ENCODE results near the gene ACTA2.

Gene ACTA2

GRCh38 chr10:88952647-88953111 is at the start of gene ACTA2:
Gene ACTA2, minus strand, starts transcription at chr10:88952773. Its CDS starts 3,843 bp downstream, at chr10:88948930.
- Histone ChIP-seq H3K27ac (ENCODE audit: low read length) (peak within 1 kb of the TSS; percentile 95), H3K27me3 (ENCODE audit: low read depth, low read length) (no peaks in the 10 kb centered on the region), H3K36me3 (ENCODE audit: control insufficient read depth in 1 of 2, insufficient read depth in 2 of 2, low read length in 2 of 2) (no peaks in the 10 kb centered on the region), H3K4me3 (ENCODE audit: low read depth in 1 of 2, low read length in 2 of 2) (peak within 1 kb of the TSS; percentile 75), H3K4me1 (ENCODE audit: control insufficient read depth in 1 of 2, insufficient read depth in 2 of 2, low read length in 2 of 2) (peaks cover 0 to 4% of the 10 kb centered on the region in 2 donors), H3K9me3 (ENCODE audit: control insufficient read depth in 1 of 2, low read length in 2 of 2) (no peaks in the 10 kb centered on the region)

DNA sequence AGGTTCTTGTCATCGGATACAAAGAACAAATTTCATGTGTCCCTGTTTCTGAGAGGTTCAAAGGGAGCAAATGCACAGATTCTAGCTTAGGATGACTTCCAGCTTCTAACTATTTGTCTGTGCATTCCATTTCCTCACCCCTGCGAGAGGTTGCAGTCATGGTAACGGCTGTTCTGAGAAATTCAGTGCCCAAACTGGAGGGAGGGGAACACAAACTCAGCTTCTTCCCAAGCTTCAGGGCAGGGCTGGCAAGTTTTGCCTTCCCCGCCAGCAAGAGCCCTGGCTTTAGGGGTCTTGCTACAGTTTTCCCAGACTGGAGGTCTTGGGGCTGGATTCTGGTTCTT is 49.1 kb upstream of the ACTA2 start:
- Histone ChIP-seq H3K9me3 (ENCODE audit: control insufficient read depth in 1 of 2, low read length in 2 of 2) (no peaks in the 10 kb centered on the region), H3K36me3 (ENCODE audit: control insufficient read depth in 1 of 2, insufficient read depth in 2 of 2, low read length in 2 of 2) (peaks cover 8 to 13% of the 10 kb centered on the region in 2 donors), H3K27me3 (ENCODE audit: low read depth, low read length) (no peaks in the 10 kb centered on the region), H3K4me3 (ENCODE audit: low read depth in 1 of 2, low read length in 2 of 2) (no peak overlapping the region), H3K4me1 (ENCODE audit: control insufficient read depth in 1 of 2, insufficient read depth in 2 of 2, low read length in 2 of 2) (peaks cover 0 to 15% of the 10 kb centered on the region in 2 donors), H3K27ac (ENCODE audit: low read length) (peak overlapping the region; percentile 10)

DNA sequence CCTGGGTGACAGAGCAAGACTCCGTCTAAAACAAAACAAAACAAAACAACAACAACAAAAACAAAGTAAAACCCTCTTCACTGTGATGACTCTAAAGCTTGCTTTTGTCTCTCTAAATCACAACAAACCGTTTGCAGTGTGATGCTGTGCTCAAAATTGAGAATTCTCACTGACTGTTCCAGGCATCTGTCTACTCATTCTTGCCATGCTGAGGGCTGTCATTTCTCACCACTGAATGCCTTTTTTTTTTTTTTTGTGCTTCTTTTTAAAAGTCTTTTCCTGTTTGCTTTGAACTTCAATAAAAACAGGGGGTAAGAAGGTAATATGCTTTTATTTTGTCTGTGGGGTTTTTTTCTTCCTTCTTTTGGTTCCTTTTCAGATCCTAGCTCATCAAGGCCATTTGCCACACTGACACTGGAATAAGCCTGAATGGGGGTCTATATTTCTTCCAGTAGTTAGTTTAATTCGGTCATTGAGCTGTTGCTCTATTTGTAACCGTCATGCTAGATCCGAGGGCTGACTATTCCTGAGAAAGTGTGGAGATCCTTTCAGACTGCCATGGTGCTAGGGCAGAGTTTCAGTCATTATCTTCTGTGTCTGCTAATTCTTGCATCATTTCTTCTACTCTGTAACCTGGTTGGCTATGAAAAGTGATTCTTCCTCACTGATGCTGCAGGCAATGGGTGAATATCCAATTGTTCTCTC is 48.6 kb upstream of the ACTA2 start:
- Histone ChIP-seq H3K9me3 (ENCODE audit: control insufficient read depth in 1 of 2, low read length in 2 of 2) (no peaks in the 10 kb centered on the region), H3K27ac (ENCODE audit: low read length) (peak overlapping the region; percentile 10), H3K4me1 (ENCODE audit: control insufficient read depth in 1 of 2, insufficient read depth in 2 of 2, low read length in 2 of 2) (peaks cover 0 to 15% of the 10 kb centered on the region in 2 donors), H3K4me3 (ENCODE audit: low read depth in 1 of 2, low read length in 2 of 2) (peak overlapping the region in 1 of 2 donors; percentile 26), H3K36me3 (ENCODE audit: control insufficient read depth in 1 of 2, insufficient read depth in 2 of 2, low read length in 2 of 2) (peaks cover 8 to 13% of the 10 kb centered on the region in 2 donors), H3K27me3 (ENCODE audit: low read depth, low read length) (no peaks in the 10 kb centered on the region)

GRCh38 chr10:88999625-89000024 is 47.1 kb upstream of the ACTA2 start:
- Histone ChIP-seq H3K4me3 (ENCODE audit: low read depth in 1 of 2, low read length in 2 of 2) (peak overlapping the region in 1 of 2 donors; percentile 7), H3K27me3 (ENCODE audit: low read depth, low read length) (no peaks in the 10 kb centered on the region), H3K4me1 (ENCODE audit: control insufficient read depth in 1 of 2, insufficient read depth in 2 of 2, low read length in 2 of 2) (peaks cover 0 to 15% of the 10 kb centered on the region in 2 donors), H3K27ac (ENCODE audit: low read length) (peak overlapping the region; percentile 4), H3K36me3 (ENCODE audit: control insufficient read depth in 1 of 2, insufficient read depth in 2 of 2, low read length in 2 of 2) (peaks cover 8 to 13% of the 10 kb centered on the region in 2 donors), H3K9me3 (ENCODE audit: control insufficient read depth in 1 of 2, low read length in 2 of 2) (no peaks in the 10 kb centered on the region)

DNA sequence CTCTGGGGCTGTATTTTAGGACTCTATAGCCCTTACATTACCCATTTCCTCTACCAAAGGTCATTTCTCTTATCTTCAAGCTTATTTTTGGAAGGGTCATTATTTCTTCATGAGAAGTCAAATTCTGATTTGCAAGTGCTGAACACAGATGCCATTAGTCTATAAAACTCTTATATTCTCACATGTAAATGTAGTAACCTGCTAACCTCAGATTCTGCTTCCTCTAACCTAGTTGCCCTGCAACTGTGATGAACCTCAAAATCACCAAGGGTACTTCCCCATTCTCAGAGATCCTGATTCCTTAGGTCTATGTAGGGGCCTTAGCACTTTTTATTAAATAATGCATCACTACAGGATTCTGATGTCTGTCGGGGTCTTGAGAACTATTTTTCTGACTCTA is 44.4 kb upstream of the ACTA2 start:
- Histone ChIP-seq H3K27me3 (ENCODE audit: low read depth, low read length) (no peaks in the 10 kb centered on the region), H3K4me1 (ENCODE audit: control insufficient read depth in 1 of 2, insufficient read depth in 2 of 2, low read length in 2 of 2) (peaks cover 4 to 21% of the 10 kb centered on the region in 2 donors), H3K36me3 (ENCODE audit: control insufficient read depth in 1 of 2, insufficient read depth in 2 of 2, low read length in 2 of 2) (no peaks in the 10 kb centered on the region), H3K9me3 (ENCODE audit: control insufficient read depth in 1 of 2, low read length in 2 of 2) (no peaks in the 10 kb centered on the region), H3K27ac (ENCODE audit: low read length) (no peak overlapping the region), H3K4me3 (ENCODE audit: low read depth in 1 of 2, low read length in 2 of 2) (no peak overlapping the region)

DNA sequence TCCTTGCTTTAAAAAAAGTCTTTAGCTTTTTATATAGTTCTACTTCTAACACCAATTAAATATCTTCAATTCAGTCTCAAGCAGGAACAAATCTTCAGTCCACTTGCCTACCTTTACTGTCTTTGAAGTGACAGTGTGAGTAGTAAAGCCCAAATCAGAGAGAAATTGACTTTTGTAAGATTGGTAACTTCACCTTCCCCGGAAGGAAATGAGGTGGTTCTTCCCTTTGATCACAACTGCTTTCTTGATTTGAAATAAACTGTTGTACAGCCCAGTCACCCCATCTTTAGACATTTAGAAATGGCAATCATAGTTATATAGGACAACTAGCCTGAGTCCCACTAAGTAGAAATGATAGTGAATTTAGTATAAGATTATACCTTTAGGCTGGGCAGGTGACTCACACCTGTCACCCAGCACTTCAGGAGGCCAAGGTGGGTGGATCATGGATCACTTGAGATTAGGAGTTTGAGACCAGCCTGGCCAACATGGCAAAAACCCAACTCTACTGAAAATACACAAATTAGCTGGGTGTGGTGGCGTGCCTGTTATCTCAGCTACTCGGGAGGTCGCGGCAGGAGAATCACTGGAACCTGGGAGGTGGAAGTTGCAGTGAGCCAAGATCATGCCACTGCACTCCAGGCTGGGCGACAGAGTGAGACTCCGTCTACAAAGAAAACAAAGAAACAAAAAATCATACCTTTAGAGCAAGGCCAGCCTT is 42.7 kb upstream of the ACTA2 start:
- Histone ChIP-seq H3K4me3 (ENCODE audit: low read depth in 1 of 2, low read length in 2 of 2) (no peak overlapping the region), H3K9me3 (ENCODE audit: control insufficient read depth in 1 of 2, low read length in 2 of 2) (no peaks in the 10 kb centered on the region), H3K27me3 (ENCODE audit: low read depth, low read length) (no peaks in the 10 kb centered on the region), H3K27ac (ENCODE audit: low read length) (no peak overlapping the region), H3K4me1 (ENCODE audit: control insufficient read depth in 1 of 2, insufficient read depth in 2 of 2, low read length in 2 of 2) (peaks cover 4 to 10% of the 10 kb centered on the region in 2 donors), H3K36me3 (ENCODE audit: control insufficient read depth in 1 of 2, insufficient read depth in 2 of 2, low read length in 2 of 2) (peaks cover 0 to 13% of the 10 kb centered on the region in 2 donors)

- Histone ChIP-seq H3K4me1 (ENCODE audit: control insufficient read depth in 1 of 2, insufficient read depth in 2 of 2, low read length in 2 of 2) (peaks cover 4 to 17% of the 10 kb centered on the region in 2 donors), H3K9me3 (ENCODE audit: control insufficient read depth in 1 of 2, low read length in 2 of 2) (no peaks in the 10 kb centered on the region), H3K27ac (ENCODE audit: low read length) (peak overlapping the region; percentile 37), H3K36me3 (ENCODE audit: control insufficient read depth in 1 of 2, insufficient read depth in 2 of 2, low read length in 2 of 2) (peaks cover 0 to 16% of the 10 kb centered on the region in 2 donors), H3K27me3 (ENCODE audit: low read depth, low read length) (no peaks in the 10 kb centered on the region), H3K4me3 (ENCODE audit: low read depth in 1 of 2, low read length in 2 of 2) (peak overlapping the region; percentile 28 to 54)
These were observed 41.4 kb upstream of the ACTA2 start for GRCh38 chr10:88994019-88994418.

DNA sequence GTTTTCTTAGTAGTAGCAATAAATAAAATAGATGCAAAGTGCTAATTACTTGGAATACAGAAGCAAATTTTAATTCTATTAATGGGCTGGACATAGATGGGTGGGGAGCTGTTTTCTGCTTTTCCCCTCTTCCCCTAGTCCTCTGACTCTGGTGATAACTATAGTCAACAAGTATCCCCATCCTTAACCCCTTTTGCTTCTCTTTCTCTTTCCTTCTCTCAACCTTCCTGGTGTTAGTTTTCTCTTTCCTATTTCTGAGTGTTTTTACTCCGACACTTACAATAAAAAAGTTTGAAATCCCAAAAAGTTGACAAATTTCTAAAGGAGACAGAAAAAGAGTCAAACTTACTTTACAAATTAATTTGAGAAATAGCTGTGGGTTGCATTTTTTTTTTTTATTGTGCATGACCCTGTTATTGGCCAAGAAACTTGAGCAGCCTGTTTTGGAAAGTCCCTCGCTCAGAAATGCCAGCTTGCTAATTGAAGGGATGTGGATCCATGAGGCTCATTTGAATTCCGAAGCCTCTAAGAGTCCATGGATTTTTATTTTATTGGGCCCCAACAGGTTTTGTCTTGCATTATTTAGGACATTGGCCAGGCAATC is 40.5 kb upstream of the ACTA2 start:
- H3K27ac ChIP-seq (ENCODE audit: low read length) = peak overlapping the region; percentile 37
- H3K9me3 ChIP-seq (ENCODE audit: control insufficient read depth in 1 of 2, low read length in 2 of 2) = no peaks in the 10 kb centered on the region
- H3K4me3 ChIP-seq (ENCODE audit: low read depth in 1 of 2, low read length in 2 of 2) = peak overlapping the region; percentile 54 to 90
- H3K4me1 ChIP-seq (ENCODE audit: control insufficient read depth in 1 of 2, insufficient read depth in 2 of 2, low read length in 2 of 2) = peaks cover 4 to 17% of the 10 kb centered on the region in 2 donors
- H3K27me3 ChIP-seq (ENCODE audit: low read depth, low read length) = no peaks in the 10 kb centered on the region
- H3K36me3 ChIP-seq (ENCODE audit: control insufficient read depth in 1 of 2, insufficient read depth in 2 of 2, low read length in 2 of 2) = peaks cover 0 to 16% of the 10 kb centered on the region in 2 donors

GRCh38 chr10:88991899-88992320 is 39.3 kb upstream of the ACTA2 start:
- H3K27ac ChIP-seq (ENCODE audit: low read length) = peak overlapping the region; percentile 93
- no peaks in the 10 kb centered on the region for H3K9me3 ChIP-seq (ENCODE audit: control insufficient read depth in 1 of 2, low read length in 2 of 2)
- peaks cover 4 to 18% of the 10 kb centered on the region in 2 donors for H3K4me1 ChIP-seq (ENCODE audit: control insufficient read depth in 1 of 2, insufficient read depth in 2 of 2, low read length in 2 of 2)
- H3K4me3 ChIP-seq (ENCODE audit: low read depth in 1 of 2, low read length in 2 of 2) = peak overlapping the region; percentile 90 to 95
- no peaks in the 10 kb centered on the region for H3K27me3 ChIP-seq (ENCODE audit: low read depth, low read length)
- H3K36me3 ChIP-seq (ENCODE audit: control insufficient read depth in 1 of 2, insufficient read depth in 2 of 2, low read length in 2 of 2) = peaks cover 0 to 16% of the 10 kb centered on the region in 2 donors

- H3K4me3 ChIP-seq (ENCODE audit: low read depth in 1 of 2, low read length in 2 of 2) = peak overlapping the region; percentile 90 to 95
- H3K9me3 ChIP-seq (ENCODE audit: control insufficient read depth in 1 of 2, low read length in 2 of 2) = no peaks in the 10 kb centered on the region
- peaks cover 4 to 23% of the 10 kb centered on the region in 2 donors for H3K4me1 ChIP-seq (ENCODE audit: control insufficient read depth in 1 of 2, insufficient read depth in 2 of 2, low read length in 2 of 2)
- no peaks in the 10 kb centered on the region for H3K27me3 ChIP-seq (ENCODE audit: low read depth, low read length)
- peaks cover 0 to 16% of the 10 kb centered on the region in 2 donors for H3K36me3 ChIP-seq (ENCODE audit: control insufficient read depth in 1 of 2, insufficient read depth in 2 of 2, low read length in 2 of 2)
- peak overlapping the region; percentile 93 for H3K27ac ChIP-seq (ENCODE audit: low read length)
These were observed 38.8 kb upstream of the ACTA2 start for GRCh38 chr10:88991161-88991898.
